UCSD-AML1 (cell line): ENCODE data around the gene KLF1.
A peak's percentile ranks its signal among the peaks of the same experiment; 100 is the strongest.

ENCODE experiments used
- DNase-seq: peaks from one replicate; lab custom pipeline; 2025; ENCODE audit not compliant: unreplicated experiment; lab: John Stamatoyannopoulos, UW

Gene KLF1

DNA sequence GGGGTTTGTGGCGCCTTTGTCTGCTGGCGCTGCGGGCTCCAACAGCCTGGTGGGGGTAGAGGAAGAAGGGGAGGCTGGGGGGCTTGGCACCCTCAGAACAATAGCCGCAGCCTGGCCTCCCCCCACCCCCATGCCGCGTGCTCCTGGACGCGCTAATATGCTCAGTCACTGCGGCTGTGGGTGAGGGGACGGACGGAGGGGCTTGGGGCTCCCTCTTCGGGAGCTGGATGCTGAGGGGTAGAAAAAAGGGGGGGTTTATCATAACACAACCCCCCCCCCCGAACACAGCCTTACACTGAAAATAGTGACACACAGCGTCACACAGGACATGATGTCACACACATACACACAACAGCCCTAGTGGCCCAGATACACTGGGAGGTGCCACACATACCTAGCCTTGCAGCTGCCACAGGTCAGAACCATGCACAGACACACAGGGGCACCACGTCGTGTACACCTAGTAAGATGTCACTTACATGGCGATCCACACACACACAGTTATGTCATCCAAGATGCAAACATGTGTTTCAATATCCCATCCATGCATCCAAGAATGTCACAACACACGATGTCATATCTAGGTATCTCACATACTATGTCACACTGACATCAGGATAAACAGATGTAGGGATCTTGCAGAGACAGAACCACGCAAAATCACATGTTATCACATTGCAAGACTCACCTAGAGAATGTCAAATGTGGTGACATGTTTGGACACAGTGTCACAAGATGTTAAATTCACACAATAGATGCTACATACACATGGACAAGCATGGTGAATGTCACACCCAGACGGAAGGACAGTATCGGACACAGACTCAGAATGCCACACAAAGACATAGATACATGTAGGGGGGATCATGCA lies 47.9 kb downstream of the KLF1 start:
- no peak for DNase-seq

DNA sequence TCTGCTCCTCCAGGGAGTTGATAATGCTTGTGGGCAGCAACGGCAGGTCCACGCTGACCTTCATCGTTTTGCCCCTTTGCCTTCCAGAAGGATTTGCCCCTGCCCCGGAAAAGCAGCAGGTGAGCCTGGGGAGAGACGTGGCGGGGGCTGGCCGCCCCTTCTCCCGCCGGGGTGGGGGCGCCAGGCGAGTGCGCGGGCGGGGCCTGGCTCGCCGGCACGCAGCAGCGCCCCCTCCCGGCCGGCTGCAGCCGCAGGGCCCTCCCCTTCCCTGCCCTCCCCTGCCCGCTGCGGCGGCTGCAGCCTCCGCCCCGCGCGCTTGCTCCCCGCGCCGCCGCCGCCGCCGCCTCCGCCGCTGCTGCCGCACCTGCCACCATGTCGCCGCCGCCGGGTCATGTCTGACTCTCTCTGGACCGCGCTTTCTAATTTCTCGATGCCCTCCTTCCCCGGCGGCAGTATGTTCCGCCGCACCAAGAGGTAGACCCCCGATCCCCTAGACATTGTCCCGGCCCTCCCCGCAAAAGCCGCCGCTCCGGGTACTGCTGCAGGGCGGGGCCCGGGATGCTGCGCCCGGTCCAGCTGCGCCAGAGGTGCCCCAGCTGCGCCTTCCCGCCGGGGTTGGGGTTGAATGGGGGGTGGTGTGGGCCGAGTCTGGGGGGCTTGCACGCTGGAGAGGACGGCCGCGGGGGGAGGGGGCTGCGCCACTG lies 48.7 kb downstream of the KLF1 start, which contains the start of gene MAST1:
MAST1 (plus strand) TSS at position 334 of the 704 bp plus-strand sequence; CDS start at position 392, 58 bp downstream.
- DNase-seq = peak; percentile 58

DNA sequence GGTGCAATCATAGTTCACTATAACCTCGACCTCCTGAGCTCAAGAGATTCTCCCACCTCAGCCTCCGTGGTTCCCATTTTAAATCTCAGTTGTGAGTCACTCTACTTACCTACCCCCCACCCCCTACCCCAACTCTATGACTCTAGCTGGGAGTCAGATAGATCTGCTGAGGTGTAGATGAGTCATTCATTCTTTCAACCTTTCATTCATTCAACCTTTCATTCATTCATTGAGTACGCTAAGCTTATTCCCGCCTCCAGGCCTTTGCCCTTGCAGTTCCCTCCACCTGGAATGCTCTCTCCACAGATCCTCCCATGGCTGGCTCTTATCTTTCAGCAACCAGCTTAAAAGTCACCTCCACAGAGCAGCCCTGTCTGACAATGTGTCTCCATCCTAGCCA lies 49.8 kb downstream of the KLF1 start:
- no peak for DNase-seq

DNA sequence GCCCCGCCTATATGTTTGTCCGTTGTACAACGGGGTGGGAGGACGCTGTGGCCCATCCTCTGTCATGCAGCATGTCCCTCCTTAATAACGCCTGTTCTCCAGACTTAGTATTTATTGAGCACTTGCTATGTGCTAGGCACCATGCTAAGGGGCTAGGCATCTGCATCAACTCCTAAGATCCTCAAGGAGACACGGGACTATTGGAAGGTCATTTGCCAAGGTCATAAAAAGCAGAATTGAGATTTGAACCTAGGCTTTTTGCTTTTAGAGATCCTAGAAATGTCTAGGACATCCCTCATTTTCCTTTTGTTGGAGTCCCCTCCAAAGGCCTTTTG lies 50.5 kb downstream of the KLF1 start:
- DNase-seq = no peak

DNA sequence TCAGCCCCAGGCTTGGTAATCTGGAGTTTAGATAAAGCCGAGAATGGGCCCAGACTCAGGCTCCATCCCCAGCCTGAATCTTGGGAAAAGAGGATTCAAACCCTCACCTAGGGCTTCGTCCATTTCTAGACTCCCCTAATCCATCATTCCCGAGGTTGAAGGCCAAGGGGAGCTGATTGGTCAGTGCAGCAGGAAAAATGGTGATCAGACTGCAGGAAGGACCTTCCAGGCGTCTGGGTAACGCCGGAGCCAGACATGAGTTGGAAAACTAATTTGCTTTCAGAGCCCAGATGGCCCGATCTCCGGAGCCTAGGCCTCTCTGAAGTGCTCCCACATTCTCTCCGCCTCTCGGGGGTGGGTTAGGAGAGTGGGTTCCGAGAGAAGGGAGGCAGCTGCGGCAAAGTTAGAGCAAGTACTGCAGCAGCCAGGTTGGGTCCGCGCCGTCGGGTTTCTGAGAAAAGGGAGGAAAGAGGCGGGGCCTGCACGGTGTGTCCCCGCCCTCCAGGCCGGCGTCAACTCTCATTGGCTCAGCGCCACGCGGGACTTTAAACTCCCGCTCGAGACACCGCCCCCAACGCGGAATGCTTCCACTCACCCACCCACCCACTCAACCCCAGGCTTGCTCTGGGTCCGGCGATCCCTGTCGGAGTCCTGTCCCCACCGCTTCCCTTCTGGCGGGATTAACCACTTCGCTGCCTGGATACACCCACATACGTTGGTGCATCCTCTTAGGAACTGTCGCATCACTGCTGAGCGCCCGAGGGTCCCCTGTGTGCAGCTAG lies 51.8 kb downstream of the KLF1 start:
- DNase-seq = no peak

DNA sequence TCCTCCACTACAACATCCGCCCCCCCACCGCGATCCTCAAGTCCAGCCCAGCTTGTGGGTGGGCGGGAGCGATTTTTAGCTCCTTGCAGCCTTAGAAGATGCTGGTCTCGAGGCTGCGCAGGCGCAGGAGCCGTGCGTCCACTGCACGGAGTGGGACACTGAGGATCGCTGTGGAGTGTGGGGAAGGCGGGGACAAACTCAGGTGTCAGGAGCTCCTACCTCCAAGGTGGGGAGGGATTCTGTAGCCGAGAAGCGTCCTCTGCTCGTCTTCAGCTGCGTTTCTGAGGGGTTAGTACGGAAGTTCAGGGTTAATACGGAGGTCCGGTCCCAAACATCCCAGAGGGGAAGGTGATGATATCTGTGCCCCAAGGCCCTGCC lies 52.4 kb downstream of the KLF1 start, which contains the start of gene RTBDN:
RTBDN (minus strand) TSS at position 14 of the 378 bp plus-strand sequence. CDS start 4,600 bp downstream, outside the sequence.
- no peak for DNase-seq
